Measurements from ENCODE around the gene GMEB2.
"Not testable (repeated sequence)": the region's sequence is repeated elsewhere in the genome, so short reads cannot be mapped to it uniquely, and the experiment has no call there.

The GMEB2 gene

DNA sequence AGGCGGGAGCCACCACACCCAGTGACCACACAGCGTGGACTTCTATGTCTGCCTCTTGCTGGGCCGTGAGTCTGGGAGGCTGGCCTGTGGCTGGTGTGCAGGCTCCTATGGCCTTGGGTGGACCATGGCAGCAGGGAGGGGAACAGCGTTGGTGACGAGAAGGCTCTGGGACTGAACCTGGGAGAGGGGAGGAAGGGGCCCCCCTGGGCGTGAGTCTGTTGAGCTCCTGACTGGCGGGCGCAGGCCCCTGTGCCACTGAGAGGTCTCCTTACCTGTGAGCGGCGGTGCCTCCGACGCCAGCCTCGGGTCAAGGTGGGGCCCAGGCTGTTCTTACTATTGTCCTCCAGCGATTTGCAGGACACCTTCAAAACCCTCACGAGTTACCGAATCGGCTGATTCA lies 40.1 kb downstream of the GMEB2 start:
- DNase-seq = no peak

DNA sequence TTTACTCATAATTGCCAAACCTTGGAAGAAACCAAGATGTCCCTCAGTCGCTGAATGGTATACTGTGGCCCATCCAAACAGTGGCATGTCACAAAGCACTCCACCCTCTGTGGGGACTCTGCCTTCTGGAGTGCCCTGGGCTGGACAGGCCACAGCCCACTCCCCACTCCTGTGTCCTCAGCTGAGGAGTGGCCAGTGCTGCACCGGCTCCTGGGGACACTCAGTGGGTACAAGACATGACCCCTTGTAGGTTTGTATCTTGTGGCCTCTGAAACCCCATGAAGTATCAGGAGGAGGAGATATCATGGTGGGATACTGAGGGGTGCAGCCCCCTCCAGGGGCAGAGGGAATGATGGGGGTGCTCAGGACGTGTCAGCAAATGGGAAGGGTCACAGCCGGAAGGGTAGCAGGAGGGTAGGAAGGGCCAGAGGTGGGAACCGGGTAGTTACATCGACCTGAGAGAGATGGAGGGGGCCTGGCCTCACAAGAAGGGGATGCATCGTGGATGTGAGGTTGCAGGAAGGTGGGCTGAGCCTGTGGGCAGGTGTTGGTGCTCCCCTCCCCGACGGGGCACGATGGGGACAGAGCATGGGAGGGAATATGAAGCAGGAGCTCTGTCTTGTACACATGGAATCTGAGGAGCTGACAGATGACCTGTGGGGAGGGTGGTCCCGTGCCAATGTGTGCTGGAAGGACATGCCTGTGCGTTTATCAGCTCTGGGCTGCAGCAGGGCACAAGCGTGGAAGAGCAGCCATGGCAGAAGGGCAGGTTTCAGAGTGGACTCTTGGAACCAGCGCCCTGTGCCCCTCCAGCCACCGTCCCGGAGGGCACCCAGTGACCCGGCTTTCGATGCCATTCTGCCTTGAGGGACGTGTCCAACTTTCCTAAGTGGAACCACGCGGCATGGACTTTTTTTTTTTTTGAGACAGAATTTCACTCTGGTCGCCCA lies 41.0 kb downstream of the GMEB2 start:
- DNase-seq = no peak

DNA sequence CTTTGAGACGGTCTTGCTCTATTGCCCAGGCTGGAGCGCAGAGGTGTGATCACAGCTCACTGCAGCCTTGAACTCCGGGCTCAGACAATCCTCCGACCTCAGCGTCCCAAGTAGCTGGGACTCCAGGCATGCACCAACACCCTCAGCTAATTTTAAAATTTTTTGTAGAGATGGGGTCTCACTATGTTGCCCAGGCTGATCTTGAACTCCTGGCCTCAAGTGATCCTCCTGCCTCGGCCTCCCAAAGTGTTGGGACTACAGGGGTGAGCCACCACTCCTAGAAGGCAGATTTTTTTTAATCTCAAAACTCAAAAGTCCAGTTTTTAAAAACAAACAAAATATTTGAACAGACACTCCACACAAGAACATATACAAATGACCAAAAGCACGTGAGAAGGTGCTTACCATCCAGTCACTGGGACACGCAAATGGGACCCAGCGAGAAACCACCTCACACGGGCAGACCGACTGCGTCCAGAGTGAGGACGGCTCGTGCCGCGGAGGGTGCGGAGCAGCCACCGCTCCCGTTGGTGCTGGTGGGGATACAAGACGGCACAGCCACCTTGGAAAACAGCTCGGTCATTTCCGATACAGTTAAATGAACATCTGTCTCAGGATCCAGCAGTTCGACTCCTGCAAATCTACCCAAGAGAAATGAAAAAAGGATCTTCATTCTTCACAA lies 44.4 kb downstream of the GMEB2 start:
- DNase-seq = no peak

DNA sequence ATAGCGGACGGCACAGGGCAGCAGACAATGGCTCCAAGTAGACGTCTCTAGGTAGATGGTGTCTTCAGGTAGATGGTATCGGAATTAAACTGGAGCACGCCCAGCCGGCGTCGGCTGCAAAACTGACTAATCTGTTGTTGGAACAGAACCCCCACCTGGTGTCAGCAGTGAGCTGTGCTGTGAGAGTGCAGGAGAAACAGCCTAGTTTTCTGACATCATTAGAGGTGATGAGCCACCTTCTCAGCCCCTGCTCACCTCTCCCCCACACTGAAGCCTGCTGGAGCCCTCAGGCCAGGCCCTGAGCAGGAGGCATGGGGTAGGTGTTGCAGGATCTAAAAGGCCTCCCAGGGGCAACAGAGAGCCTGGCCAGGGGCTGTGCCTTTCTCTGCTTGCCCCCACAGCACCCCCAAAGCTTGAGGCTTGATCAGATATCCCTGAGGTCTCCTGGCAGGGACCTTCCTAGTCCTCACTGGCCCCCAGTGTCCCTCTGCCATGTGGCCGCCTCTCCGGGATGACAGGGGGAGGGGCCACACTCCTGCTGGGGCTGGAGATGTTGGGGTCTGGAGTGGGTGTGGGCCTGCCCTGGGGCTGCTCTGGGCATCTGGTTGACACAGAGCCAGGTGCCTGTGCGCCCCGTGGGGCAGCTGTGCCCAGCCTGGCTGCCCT lies 46.0 kb downstream of the GMEB2 start:
- DNase-seq = no peak

DNA sequence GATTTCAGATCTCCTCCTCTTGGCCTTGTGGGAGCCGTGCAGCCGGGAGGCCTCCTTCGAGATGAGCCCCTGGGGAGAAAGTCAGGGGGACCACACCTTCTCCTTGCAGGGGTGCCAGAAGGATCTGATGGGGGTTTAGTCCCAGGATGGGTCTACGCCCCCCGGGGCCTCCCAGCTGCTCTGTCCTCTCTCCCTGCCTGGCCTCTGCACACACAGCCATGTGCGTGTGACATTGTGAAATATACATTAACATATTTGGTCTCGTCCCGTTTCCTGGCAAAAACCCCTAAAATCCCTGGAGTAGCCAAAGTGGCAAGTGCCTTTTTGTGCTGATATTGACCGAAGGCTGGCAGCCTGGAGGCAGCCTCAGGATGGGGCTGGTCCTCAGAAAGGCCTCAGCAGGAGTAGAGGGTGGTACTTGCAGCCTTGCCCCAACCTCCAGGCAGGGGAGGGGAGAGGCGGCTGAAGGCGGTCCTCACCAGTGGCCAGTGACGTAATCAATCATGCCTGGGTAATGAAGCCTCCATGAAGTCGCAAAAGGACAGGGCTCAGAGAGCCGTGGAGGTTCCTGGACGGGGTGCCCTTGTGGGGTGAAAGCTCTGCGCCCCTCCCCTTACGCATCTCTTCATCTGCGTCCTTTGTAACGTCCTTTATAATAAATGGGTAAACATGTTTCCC lies 47.7 kb downstream of the GMEB2 start:
- DNase-seq = no peak

DNA sequence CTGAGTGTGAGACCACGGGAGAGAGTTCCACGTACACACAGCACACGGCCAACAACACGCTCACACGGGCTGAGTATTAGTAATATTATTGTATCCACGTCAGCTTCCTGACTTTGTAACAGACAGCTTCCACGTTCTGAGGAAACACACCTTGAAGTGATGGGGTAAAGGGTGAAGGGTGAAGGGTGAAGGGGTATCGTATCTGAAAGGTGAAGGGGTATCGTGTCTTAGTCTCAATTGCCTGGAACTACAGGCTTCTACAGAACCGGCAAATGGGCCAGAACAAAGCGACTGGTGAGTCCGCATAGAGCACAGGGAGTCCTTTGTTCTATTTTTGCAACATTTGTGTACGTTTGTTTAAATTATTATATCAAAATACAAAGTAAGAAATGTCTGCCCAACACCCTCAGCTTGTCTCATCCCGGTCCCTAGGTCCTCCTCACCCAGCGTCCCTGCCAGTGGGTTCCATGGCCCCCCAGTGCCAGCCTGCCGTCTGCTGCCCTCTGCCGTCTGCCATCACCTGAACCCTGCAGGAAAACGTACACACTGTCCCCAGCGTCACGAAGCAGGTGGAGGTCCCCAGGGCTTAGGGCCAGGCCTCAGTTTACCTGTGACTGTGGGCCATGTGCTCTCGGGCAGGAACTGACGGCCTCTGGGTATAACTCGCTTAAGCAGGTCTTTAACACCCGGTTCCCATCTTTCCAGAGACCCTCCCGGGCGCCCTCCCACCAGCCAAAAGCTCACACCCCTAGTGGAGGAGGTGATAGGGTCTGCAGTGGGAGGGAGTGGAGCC lies 48.5 kb downstream of the GMEB2 start:
- DNase-seq = no peak

DNA sequence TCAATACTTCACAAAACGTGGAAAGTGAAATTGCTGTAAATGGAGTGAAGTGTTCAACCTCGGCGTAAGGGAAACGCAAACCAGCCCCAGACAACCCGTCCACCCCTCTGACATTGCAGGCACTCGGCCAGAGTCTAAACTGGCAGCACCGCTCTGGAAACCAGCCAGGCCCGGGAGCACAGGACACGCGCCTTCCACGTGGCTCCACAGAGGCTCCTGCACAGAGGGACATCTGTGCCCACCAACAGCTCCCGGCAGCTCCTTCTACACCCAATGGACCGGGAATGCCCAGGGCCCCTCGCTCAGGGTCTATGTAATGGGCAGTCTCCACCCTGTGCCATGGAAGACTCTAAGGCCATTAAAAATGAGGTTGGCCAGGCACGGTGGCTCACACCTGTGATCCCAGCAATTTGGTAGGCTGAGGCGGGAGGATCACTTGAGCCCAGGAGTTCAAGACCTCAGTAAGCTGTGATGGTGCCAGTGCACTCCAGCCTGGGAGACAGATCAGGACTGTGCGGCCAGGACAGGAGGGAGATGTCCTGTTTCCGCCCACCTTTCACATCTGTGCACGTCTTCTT lies 49.5 kb downstream of the GMEB2 start:
- DNase-seq = no peak

DNA sequence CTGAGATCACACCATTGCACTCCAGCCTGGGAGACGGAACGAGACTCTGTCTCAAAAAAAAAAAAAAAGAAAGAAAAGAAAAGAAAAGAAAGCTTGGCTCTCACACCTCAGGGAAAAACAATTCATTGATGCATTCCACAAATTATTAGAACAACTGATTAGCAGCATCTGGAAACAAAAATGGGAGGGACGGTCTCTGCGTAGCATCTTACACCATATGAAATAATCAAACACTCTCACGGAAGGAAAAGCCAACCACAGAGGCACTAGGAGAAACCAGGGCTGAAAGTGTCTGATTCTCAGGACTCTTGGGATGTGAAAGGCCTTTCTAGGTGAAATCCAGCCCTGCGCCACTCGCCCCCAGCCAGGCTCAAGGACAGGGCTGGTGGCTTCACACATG lies 50.6 kb downstream of the GMEB2 start:
- no peak for DNase-seq

DNA sequence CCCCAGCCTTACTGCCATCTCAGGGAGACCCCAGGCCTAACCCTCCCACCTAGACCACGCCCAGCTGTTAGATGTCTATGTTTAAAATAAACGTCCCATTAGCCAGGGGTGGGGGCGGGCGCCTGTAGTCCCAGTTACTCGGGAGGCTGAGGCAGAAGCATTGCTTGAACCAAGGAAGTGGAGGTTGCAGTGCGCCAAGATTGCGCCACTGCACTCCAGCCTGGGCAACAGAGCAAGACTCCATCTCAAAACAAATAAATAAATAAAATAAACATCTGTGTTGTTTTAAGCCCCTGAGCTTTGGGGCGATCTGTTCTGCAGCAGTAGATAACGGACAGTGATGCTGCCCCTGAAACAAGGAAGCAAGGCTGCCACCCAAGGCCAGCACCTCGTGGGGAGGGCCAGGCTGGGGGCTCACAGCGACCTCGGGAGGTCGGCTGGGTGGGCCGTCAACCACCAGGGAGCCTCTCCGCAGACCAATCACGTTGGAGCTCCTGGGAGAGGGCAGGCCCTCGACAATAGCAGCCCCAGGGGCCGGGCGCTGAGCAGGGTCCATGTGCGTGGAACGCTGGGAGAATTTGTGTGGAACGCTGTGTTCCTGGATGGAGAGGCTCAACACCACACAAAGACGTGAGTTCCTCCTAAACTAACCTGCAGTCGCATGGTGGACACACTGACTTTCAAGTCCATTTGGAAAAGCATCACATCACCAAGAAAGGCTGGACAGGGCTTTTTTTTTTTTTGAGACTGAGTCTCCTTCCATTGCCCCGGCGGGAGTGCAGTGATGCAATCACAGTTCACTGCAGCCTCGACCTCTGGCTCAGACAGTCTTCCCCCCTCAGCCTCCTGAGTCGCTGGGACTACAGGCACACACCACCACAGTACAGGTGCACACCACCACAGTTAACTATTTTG lies 51.8 kb downstream of the GMEB2 start:
- DNase-seq = no peak

DNA sequence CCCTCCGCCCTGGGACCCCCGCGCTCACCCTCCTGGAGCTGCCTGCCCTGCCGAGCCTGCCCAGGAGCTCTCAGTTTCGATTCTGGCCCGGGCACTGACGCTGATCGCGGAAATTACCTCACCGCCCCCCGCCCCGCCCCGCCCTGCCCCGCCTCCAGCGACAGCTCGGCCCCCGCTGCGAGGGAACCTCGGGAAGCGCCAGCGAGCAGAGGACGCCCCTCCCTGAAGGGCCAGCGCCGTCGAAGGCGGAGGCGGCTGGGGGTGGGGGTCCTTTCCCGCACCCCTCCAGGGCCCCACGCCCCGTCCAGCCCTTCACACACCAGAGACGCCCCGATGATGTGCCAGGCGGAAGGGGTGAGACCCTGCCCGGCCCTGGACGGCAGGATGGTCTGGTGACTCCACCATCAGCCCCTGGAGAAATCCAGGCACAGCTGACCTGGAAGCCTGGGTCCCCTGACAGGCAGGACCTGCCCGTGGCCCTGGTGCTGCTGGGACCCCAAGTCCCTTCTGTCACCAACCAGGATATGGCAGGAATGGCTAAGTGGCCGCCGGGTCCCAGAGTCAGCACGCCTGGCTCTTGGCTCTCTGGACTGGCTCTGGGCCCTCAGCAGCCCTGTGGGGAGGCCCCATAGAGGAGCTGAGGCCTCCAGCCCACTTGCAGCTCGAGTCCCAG lies 52.6 kb downstream of the GMEB2 start, which contains the start of gene HELZ2:
Gene HELZ2, minus strand, starts transcription at position 84 of the 673 bp plus-strand sequence. CDS start 1,854 bp downstream, outside the sequence.
- no peak for DNase-seq

DNA sequence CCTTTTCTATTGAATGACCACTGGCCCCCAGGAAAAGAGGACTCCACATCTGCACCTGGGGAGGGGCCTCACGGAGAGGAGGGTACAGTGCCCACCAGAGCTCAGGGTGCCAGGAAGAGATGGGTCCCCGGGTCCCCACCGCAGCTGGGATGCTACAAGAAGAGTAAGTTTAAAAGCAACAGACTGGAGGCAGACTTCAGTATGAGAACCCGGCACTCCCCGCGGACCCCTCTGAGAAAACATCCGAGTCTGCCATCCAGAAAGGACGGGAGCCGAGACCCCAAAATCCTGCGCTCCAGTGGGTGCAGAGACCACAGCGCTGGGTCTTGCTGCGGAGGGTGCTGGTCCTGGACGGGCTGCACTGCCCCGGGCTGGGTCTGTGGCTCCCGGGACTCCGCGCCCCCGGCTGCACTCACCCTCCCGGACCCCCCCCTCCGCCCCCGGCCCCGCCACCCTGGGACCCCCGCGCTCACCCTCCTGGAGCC lies 53.2 kb downstream of the GMEB2 start:
- DNase-seq = no peak

DNA sequence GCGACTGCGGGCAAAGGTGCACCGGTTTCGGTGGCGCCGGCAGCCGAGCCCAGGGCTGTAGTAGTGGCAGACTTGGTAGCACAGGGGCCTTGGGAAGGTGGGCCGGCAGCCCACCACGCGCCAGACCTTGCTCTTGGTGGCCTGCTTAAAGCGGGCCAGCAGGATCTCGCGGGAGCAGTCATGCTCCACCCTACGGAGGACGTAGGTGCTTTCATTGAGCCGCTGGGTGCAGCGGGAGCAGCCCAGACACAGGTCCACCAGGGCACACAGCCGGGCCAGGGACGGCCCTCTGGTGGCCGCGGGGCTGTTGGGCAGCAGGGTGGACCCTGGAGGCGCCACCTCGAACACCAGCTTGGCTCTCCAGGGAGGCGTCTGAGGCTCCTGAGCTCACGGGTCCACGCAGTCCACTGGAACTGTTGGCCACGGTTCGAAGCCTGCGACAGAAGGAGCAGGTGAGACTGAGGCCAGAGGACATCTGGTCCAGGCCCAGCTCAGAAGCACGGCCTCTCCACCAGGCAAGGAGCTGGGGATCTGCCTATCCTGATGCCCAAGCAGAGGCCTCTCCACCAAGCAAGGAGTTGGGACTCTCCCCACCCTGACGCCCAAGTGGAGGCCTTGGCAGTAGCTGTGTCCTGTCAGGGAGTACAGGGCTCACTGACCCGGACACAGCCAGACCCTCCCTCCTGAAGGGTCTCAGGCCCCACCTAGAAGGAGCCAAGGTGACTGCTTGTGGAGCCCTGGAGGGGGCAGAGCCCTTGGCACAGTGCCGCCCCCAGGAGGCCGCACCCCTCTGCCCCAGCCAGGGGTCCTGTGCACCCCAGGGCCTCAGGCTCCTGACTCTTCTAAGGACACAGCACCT lies 53.9 kb downstream of the GMEB2 start:
- DNase-seq = no peak

DNA sequence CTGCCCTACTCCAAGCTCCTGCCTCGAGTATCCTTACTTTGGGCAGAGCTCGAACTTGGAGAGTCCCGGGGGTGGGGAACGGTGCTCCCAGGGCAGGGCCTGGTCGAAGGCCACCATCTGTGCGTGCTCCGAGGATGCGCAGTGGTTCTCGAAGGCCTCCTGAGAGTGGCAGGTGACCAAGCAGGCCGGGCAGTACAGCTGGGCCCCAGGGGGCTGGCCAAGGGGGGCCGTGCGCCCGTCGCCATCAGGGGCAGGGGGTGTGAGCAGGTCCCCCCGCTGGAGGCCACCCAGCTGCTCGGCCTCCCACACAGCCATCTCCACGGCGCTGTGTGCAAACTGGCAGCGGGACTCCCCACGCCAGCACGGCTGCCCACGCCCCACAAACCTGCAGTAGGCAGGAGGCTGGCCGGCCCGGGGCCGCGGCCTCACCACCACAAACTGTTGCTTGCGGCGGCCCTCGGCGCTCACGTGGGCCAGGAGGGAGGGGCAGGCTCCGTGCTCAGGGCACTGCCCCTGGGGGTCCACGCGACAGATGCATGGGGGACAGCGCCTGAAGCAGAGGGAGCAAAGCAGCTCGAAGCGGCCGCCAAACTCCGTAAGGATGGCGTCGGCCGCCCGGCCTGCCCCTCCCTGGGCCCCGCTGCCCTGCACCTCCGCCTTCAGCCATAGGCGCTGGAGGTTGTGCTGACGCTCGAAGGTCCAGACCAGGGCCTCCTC lies 54.7 kb downstream of the GMEB2 start:
- DNase-seq = no peak

DNA sequence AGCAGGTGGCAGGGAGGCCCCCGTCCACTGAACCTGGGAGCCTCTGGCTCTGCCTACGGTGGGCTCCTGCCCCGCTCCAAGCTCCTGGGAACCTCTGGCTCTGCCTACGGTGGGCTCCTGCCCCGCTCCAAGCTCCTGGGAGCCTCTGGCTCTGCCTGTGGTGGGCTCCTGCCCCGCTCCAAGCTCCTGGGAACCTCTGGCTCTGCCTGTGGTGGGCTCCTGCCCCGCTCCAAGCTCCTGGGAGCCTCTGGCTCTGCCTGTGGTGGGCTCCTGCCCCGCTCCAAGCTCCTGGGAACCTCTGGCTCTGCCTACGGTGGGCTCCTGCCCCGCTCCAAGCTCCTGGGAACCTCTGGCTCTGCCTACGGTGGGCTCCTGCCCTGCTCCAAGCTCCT lies 55.8 kb downstream of the GMEB2 start:
- not testable (repeated sequence) for DNase-seq

DNA sequence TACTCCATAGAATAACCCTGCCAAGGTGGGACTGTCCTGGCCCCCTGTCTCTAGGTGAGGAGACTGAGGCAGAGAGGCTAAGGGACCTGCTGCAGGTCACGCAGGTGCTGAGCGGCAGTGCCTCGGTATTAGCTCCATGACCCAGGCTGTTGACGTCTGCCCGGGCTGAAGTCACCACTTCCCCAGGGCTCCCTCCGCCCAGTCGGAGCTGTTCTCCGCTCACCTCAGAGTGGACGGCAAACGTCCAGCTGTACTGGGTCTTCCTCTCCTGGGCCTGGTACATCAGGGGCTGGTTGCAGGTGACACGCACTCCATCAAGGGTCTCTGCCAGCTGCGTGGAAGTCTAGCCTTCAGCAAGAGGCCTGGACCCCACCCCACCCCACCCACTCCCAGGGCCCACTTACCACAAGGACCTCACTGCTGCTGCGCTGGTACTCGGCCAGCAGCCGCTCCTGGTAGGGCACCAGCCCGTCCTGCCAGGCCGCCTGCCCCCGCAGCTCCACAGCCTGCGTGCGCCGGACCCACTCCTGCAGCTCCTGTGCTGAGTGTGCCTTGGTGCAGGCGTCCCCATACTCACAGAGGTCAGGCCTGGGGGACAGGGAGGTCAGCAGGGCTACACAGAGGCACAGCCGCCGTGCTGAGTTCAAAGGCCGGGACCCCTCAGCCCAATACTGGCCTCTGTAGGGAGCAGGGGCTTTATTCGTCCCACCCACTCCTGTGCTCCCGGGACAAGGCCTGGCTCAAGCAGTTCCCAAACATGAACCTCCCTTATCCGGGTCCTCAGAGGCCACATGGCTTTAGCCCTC lies 56.4 kb downstream of the GMEB2 start:
- no peak for DNase-seq

DNA sequence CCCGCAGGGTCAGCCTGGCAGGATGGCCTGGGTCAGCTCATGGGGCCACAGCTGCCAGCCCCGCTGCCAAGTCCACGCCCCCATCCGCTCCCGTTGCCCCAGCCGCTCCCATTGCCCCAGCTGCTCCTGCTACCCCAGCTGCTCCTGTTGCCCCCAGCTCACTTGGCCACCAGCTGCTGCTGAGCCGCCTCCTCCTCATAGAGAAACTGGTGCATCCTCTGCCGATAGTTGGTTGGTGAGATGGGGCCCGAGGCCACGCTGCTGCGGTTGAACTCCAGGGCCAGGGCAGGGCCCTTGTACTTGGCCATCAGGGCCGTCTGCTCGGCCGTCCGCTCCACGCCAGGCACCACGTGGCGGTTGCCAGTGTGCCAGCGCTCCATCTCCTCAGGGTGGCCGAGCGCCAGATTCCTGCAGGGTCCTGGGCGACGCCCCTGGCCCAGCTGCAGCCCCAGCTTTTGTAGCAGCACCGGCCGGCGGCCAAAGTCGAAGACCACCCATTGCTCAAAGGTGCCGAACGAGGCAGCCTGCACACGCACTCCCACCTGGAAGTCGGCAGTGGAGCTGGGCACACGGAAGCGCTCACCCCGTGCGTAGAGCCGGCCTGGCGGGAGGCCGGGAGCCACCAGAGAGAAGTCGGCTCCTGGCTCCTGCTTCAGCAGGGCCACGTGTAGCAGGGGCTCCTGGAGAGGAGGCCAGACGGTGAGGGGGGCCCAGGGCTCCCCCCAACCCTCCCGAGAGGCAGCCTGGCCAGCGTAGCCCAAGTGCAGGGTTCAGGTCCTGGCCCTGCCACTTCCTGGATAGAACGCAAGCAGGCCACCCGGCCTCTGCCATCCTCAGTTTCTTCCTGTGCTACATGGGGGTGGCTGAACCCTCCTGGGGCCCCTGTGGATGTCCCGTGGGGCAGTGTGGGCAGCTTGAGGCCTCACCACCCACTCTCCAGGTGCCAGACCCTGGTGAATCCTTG lies 57.6 kb downstream of the GMEB2 start:
- no peak for DNase-seq
